ENCODE results near the gene AP4B1.

AP4B1 gene

GRCh38 chr1:113895098-113895497, 9.5 kb downstream of the AP4B1 start:
- DNase-seq (ENCODE audit: low read depth): no peak

GRCh38 chr1:113893267-113893666, 11.3 kb downstream of the AP4B1 start:
- DNase-seq (ENCODE audit: low read depth): no peak

GRCh38 chr1:113891631-113892220, 12.9 kb downstream of the AP4B1 start:
- no peak for DNase-seq (ENCODE audit: low read depth)

DNA sequence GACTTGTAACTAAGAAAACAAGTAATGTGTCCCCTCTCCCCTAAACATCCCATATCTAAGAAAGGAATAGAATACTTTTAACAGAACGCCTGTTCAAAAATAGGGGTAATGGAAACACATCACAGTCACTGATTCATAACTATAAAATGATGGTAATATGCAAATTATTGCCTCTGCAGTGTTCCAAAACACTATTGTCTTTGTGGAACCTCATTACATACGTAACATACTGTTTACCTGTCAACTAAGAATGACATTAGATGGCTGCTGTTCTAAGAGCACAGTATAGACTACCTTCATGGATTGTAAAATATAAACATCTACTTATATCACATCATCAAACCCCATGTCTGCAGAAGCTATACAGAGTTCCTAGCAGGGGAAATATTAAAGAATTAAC, 13.8 kb downstream of the AP4B1 start:
- DNase-seq (ENCODE audit: low read depth): no peak

GRCh38 chr1:113887402-113888175, 17.0 kb downstream of the AP4B1 start, which contains the start of gene BCL2L15:
Gene BCL2L15, minus strand, starts transcription at chr1:113887581. Its CDS starts 206 bp downstream, at chr1:113887375.
- no peak for DNase-seq (ENCODE audit: low read depth)

- no peak for DNase-seq (ENCODE audit: low read depth)
These were observed 17.9 kb downstream of the AP4B1 start for GRCh38 chr1:113886417-113887401.

GRCh38 chr1:113881661-113882060, 22.9 kb downstream of the AP4B1 start:
- DNase-seq (ENCODE audit: low read depth): no peak

- DNase-seq (ENCODE audit: low read depth): no peak
These were observed 24.9 kb downstream of the AP4B1 start for GRCh38 chr1:113879739-113880038.

- no peak for DNase-seq (ENCODE audit: low read depth)
These were observed 28.4 kb downstream of the AP4B1 start for GRCh38 chr1:113876176-113876575.

DNA sequence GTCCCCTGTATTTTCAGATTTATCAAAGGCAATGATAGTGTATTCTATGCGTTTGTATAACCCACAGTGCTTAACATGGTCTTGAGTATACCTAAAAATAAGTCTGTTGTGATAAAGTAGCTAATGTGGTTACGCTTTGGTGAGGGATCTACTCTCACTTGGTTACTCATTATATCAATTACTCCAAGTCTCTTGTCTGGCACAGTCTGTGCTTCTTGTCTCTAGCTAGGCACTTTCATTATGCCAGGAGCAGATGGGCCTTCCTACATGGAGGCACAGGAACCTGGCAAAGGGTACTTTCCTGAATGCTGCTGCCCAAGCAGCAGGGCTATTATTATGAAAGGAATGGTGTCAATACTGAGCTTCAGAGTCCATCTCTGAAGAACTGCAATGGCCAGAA, 28.9 kb downstream of the AP4B1 start:
- no peak for DNase-seq (ENCODE audit: low read depth)

DNA sequence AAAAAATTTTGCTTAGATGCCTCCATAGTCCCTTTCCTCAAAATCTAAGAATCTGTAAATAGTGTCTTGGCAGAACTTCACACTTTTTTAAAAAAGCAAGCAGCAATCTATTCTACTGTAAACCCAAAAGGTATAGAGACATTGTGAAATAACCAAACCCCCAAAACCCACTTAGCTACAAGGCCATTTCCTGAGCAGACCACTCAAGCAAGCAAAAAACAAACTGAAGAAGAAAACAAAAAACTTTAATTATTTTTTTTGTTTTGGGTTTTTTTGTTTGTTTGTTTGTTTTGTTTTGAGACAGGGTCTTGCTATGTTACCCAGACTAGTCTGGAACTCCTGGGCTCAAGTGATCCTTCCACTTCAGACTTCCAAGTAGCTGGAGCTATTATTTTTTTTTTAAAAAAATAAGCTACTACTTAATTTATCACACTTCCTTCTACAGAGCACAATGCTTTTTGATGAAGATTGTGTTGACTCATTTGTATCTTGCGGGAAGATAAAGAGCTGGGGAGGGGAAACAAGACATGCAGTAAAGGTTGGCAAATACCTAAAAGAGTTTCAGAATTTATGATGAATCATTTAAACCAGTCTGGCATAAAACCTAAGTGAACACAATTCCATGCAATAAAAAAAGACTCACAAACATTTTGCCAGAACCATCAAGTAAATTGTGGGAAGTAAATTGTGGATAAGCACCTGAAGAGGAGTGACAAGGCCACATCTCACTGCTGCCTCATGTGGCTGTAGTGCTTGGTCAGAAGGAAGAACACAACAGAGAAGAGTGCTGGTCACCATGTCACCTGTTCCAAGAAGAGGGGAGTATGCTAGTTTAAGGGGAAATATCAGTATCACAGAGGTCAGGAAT, 30.4 kb downstream of the AP4B1 start:
- peak; percentile 14 for DNase-seq (ENCODE audit: low read depth)

DNA sequence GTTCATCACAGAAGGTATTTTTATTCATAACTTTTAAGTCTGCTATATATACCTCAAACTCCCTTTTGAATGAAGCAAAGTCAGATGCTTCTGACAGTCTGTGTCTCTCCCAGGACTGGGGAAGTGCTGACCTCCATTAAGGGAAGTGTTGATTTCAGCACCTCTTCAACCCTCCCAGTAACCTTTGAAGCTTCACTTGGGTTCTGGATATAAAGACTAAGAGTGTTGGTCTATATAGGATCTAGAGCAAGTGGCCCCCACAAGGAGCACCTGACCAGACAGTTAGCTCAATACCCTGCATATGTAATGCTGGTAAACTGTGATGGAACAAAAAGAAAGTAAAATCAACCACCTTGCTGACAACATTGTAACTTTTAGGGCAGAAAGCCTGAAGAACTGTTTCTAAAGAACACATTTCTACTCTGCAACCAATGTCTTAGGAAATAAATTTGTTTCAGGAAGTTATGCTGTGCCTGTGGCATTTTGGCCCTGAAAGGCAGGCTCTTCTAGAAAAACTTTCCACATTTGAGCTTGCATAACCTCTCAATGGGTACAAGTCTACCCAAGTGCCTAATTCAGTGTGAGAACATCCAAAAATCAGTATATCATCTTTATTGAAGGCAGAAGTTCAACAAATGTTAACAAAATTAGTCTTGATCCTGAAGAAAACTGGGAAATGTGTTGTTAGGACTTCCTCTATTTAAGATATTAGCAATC, 32.2 kb downstream of the AP4B1 start:
- DNase-seq (ENCODE audit: low read depth): no peak

DNA sequence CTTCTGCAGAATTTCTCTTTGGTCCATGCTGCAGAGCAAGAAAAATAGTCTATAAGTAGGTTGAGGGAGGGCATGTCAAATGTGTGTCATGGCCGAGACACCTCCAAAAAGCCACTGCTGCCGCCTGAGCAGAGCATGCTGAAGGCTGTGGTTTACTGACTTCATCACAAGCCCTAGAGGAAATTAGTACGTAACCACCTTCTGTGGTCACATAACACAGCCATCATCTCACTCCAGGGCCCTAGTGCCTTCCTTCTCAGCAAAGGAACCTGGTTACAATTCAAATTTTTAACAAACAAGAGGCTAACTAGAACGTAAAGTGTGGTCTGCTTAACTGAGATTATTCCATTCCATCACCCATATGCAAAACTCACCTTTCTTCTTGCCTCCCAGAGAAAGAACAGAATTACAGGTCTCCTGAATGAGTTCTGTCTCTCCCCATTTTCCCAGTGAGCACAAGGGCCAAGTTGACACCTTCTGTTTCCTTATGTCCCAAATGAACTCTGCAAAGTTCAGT, 32.9 kb downstream of the AP4B1 start, which contains the start of gene PTPN22:
Gene PTPN22, minus strand, starts transcription at position 116 of the 517 bp plus-strand sequence.
- DNase-seq (ENCODE audit: low read depth): peak; percentile 85

- no peak for DNase-seq (ENCODE audit: low read depth)
These were observed 33.8 kb downstream of the AP4B1 start for GRCh38 chr1:113870778-113871177.

DNA sequence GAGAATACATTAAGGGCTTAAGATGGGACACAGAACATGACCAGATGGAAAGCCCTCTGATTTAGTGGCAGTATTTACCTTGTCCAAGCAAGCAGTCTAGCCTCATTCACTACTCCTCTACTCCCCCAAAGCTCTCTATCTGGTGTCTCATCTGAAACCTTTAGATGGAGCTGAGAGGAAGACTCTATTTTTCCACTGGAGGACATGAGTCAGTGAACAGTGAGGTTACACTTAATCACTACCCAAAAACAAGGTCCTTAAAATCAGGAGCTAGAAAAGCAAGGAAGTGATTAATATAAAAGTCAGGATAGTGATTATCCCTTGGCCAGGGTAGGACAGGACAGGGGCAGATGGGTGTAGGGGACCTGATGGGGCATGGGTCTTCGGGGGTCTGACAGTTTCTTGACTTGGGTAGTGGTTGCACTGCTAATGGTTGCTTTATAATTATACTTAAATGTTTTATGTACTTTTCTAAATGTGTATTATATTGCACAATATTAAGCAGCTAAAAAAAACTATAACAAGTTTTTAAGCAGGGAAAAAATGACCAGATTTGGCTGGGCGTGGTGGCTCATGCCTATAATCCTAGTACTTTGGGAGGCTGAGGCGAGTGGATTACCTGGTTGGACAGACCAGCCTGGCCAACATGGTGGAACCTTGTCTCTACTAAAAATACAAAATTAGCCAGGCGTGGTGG, 36.1 kb downstream of the AP4B1 start:
- DNase-seq (ENCODE audit: low read depth): peak; percentile 64

GRCh38 chr1:113861641-113862040, 43.0 kb downstream of the AP4B1 start:
- no peak for DNase-seq (ENCODE audit: low read depth)

GRCh38 chr1:113860891-113861290, 43.7 kb downstream of the AP4B1 start:
- peak; percentile 83 for DNase-seq (ENCODE audit: low read depth)

DNA sequence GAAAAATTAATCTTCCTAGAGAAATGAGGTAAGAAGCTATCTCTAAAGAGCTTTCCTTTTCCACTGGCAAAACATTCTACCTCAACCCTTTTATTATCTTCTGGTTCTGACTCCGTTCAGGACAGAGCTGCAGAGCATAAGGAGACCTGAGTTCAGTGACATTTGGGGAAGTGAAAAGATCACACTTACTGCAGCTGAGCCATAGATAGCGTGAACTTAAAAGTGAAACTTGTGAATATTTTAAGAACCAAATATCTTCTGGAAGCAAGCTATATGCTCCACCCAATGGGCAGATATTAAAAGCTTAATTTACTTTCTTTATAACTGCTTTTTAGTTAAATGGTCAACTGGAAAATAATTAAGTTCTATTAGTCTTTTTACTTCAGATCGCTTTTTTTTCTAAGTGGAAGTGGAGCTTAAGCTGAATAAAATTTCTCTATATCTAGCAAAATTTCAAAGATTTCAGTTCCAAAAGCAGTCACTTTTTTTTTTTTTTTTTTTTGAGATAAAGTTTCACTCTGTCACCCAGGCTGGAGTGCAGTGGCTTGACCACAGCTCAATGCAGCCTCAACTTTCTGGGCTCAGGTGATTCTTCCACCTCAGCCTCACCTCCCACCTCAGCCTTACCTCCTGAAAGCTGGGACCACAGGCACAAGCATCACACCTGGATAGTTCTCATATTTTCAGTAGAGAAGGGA, 45.0 kb downstream of the AP4B1 start:
- no peak for DNase-seq (ENCODE audit: low read depth)

DNA sequence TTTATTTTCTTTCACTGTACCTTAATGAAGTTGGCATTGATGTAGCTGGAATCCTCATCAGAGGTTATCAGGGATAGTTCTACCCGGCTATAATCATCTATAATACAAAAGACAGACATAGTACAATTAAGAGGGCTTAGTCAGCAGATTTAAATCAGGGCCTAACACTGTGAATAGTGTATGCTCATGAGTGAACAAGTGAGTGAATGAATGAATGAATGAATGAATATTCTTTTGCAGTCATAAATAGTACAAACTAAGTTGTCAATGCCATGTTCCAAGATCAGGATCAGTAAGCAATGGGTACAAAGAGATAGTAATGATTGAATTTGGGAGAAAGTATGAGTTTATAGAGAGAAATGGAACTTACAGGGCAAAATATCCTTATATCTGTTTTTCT, 45.6 kb downstream of the AP4B1 start:
- no peak for DNase-seq (ENCODE audit: low read depth)
